ENCODE results near the gene RAD51B.
"Not testable (repeated sequence)": the region's sequence is repeated elsewhere in the genome, so short reads cannot be mapped to it uniquely, and the experiment has no call there.

Gene RAD51B

GRCh38 chr14:67957946-67958345, 138.4 kb downstream of the RAD51B start:
- H3K36me3 ChIP-seq (ENCODE audit: control insufficient read depth, low read depth, low read length), result no peaks in the 10 kb centered on the region

GRCh38 chr14:67961676-67962075, 142.1 kb downstream of the RAD51B start:
- H3K9ac ChIP-seq (ENCODE audit: low read length), result no peak overlapping the region
- H3K27ac ChIP-seq (ENCODE audit: low read length), result no peak overlapping the region
- H3K4me1 ChIP-seq (ENCODE audit: control insufficient read depth, low read depth, low read length), result no peaks in the 10 kb centered on the region
- H3K4me3 ChIP-seq (ENCODE audit: low read length), result no peak overlapping the region
- H3K27me3 ChIP-seq (ENCODE audit: control insufficient read depth, insufficient read depth, low read length), result no peaks in the 10 kb centered on the region
- H3K9me3 ChIP-seq (ENCODE audit: control insufficient read depth, low read depth, low read length), result no peaks in the 10 kb centered on the region
- H3K36me3 ChIP-seq (ENCODE audit: control insufficient read depth, low read depth, low read length), result no peaks in the 10 kb centered on the region

More at GRCh38 chr14:67957946-67958345, 138.4 kb downstream of the RAD51B start:
- no peak overlapping the region for H3K4me3 ChIP-seq (ENCODE audit: low read length)
- H3K9ac ChIP-seq (ENCODE audit: low read length), result no peak overlapping the region
- H3K27me3 ChIP-seq (ENCODE audit: control insufficient read depth, insufficient read depth, low read length), result no peaks in the 10 kb centered on the region
- no peak overlapping the region for H3K27ac ChIP-seq (ENCODE audit: low read length)
- no peaks in the 10 kb centered on the region for H3K9me3 ChIP-seq (ENCODE audit: control insufficient read depth, low read depth, low read length)
- no peaks in the 10 kb centered on the region for H3K4me1 ChIP-seq (ENCODE audit: control insufficient read depth, low read depth, low read length)

DNA sequence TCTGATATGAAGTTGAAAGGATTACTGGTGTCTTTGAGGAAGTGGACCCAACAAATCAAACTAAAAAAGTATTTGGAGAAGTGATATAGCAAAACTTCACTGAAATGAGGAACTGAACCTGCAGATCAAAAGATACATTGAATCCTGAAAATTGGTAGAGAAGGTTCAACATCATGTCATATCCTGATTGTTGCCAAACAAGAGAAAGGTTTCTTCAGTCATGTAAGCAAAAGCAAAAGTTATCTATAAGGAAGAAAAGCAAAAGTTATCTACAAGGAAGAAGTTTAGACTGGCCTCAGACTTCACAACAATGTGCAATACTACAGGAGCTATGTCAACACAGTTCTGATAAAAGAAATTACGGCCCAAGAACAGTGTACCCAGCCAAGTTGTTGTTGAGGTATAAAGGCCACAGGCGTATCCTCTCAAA, 142.7 kb downstream of the RAD51B start:
- Histone ChIP-seq H3K4me1 (ENCODE audit: control insufficient read depth, low read depth, low read length) (no peaks in the 10 kb centered on the region), H3K9ac (ENCODE audit: low read length) (no peak overlapping the region), H3K27ac (ENCODE audit: low read length) (no peak overlapping the region), H3K4me3 (ENCODE audit: low read length) (no peak overlapping the region), H3K27me3 (ENCODE audit: control insufficient read depth, insufficient read depth, low read length) (no peaks in the 10 kb centered on the region), H3K36me3 (ENCODE audit: control insufficient read depth, low read depth, low read length) (no peaks in the 10 kb centered on the region), H3K9me3 (ENCODE audit: control insufficient read depth, low read depth, low read length) (no peaks in the 10 kb centered on the region)

DNA sequence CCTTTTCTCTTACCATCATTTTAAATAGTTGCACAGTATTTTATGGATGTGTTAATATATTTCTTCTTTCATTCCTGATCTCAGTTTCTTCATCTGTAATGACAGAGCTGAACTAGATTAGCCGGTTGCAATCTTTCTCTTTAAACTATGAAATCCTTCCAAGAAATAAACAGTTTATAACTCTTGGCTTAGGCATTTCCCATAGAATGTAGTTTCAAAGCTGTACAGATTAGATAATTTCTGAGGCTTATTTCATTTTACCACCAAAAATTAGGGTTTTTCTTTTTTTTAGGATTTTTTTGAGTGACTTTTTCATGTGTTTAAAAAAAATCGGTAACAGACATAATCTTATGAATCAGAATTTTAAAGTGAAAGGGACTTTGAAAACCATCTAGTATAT, 144.0 kb downstream of the RAD51B start:
- H3K9ac ChIP-seq (ENCODE audit: low read length), result no peak overlapping the region
- no peaks in the 10 kb centered on the region for H3K9me3 ChIP-seq (ENCODE audit: control insufficient read depth, low read depth, low read length)
- no peak overlapping the region for H3K4me3 ChIP-seq (ENCODE audit: low read length)
- H3K27ac ChIP-seq (ENCODE audit: low read length), result no peak overlapping the region
- no peaks in the 10 kb centered on the region for H3K4me1 ChIP-seq (ENCODE audit: control insufficient read depth, low read depth, low read length)
- no peaks in the 10 kb centered on the region for H3K36me3 ChIP-seq (ENCODE audit: control insufficient read depth, low read depth, low read length)
- H3K27me3 ChIP-seq (ENCODE audit: control insufficient read depth, insufficient read depth, low read length), result no peaks in the 10 kb centered on the region

GRCh38 chr14:67963960-67964812, 144.6 kb downstream of the RAD51B start:
- Histone ChIP-seq H3K36me3 (ENCODE audit: control insufficient read depth, low read depth, low read length) (no peaks in the 10 kb centered on the region), H3K4me3 (ENCODE audit: low read length) (no peak overlapping the region), H3K27ac (ENCODE audit: low read length) (no peak overlapping the region), H3K27me3 (ENCODE audit: control insufficient read depth, insufficient read depth, low read length) (no peaks in the 10 kb centered on the region), H3K9me3 (ENCODE audit: control insufficient read depth, low read depth, low read length) (no peaks in the 10 kb centered on the region), H3K9ac (ENCODE audit: low read length) (no peak overlapping the region), H3K4me1 (ENCODE audit: control insufficient read depth, low read depth, low read length) (no peaks in the 10 kb centered on the region)

DNA sequence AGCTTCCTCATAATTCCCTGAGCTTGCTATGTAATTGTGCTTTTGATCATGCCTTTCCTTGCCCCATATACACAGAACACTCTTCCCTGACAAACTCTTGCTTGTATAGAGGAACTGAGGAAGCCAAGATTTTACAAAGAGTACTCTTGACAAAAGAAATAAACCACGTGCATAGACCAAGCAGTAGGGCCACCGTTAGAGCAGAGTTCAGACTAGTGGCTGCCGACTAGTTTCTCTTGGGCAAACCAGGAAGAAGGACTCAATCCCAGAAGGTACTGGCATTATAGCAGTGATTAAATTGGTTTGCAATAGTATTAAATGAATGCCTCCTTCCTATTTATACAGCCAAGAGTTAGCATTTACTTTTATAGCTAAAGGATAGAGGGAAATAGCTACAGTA, 146.1 kb downstream of the RAD51B start:
- Histone ChIP-seq H3K9me3 (ENCODE audit: control insufficient read depth, low read depth, low read length) (no peaks in the 10 kb centered on the region), H3K9ac (ENCODE audit: low read length) (no peak overlapping the region), H3K27me3 (ENCODE audit: control insufficient read depth, insufficient read depth, low read length) (no peaks in the 10 kb centered on the region), H3K36me3 (ENCODE audit: control insufficient read depth, low read depth, low read length) (no peaks in the 10 kb centered on the region), H3K4me3 (ENCODE audit: low read length) (no peak overlapping the region), H3K27ac (ENCODE audit: low read length) (no peak overlapping the region), H3K4me1 (ENCODE audit: control insufficient read depth, low read depth, low read length) (peaks cover 9% of the 10 kb centered on the region)

DNA sequence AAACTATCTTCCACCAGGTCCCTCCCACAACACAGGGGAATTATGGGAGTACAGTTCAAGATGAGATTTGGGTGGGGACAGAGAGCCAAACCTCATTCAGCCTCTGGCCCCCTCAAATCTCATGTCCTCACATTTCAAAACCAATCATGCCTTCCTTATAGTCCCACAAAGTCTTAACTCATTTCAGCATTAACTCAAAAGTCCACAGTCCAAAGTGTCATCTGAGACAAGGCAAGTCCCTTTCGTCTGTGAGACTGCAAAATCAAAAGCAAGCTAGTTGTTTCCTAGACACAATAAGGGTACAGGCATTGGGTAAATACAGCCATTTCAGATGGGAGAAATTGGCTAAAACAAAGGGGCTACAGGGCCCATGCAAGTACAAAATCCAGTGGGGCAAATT, 147.6 kb downstream of the RAD51B start:
- H3K4me3 ChIP-seq (ENCODE audit: low read length), result no peak overlapping the region
- peaks cover 14% of the 10 kb centered on the region for H3K4me1 ChIP-seq (ENCODE audit: control insufficient read depth, low read depth, low read length)
- no peak overlapping the region for H3K27ac ChIP-seq (ENCODE audit: low read length)
- no peak overlapping the region for H3K9ac ChIP-seq (ENCODE audit: low read length)
- no peaks in the 10 kb centered on the region for H3K36me3 ChIP-seq (ENCODE audit: control insufficient read depth, low read depth, low read length)
- no peaks in the 10 kb centered on the region for H3K9me3 ChIP-seq (ENCODE audit: control insufficient read depth, low read depth, low read length)
- no peaks in the 10 kb centered on the region for H3K27me3 ChIP-seq (ENCODE audit: control insufficient read depth, insufficient read depth, low read length)

DNA sequence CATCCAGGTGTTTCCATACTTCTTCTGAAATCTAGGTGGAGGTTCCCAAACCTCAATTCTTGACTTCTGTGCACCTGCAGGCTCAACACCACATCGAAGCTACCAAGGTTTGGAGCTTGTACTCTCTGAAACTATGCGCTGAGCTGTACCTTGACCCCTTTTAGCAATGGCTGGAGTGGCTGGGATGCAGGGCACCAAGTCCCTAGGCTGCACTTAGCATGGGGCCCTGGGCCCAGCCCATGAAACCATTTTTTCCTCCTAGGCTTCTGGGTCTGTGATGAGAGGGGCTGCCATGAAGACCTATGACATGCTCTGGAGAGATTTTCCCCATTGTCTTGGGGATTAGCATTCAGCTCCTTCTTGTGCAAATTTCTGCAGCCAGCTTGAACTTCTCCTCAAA, 148.4 kb downstream of the RAD51B start:
- not testable (repeated sequence) for H3K4me3 ChIP-seq (ENCODE audit: low read length); H3K27ac ChIP-seq (ENCODE audit: low read length); H3K36me3 ChIP-seq (ENCODE audit: control insufficient read depth, low read depth, low read length); H3K9me3 ChIP-seq (ENCODE audit: control insufficient read depth, low read depth, low read length); H3K9ac ChIP-seq (ENCODE audit: low read length); H3K27me3 ChIP-seq (ENCODE audit: control insufficient read depth, insufficient read depth, low read length)
- H3K4me1 ChIP-seq (ENCODE audit: control insufficient read depth, low read depth, low read length), result peaks cover 14% of the 10 kb centered on the region

GRCh38 chr14:67970923-67971322, 151.3 kb downstream of the RAD51B start:
- Histone ChIP-seq H3K36me3 (ENCODE audit: control insufficient read depth, low read depth, low read length) (no peaks in the 10 kb centered on the region), H3K9ac (ENCODE audit: low read length) (peak overlapping the region; percentile 6), H3K4me1 (ENCODE audit: control insufficient read depth, low read depth, low read length) (peaks cover 18% of the 10 kb centered on the region), H3K27ac (ENCODE audit: low read length) (no peak overlapping the region), H3K4me3 (ENCODE audit: low read length) (no peak overlapping the region), H3K9me3 (ENCODE audit: control insufficient read depth, low read depth, low read length) (no peaks in the 10 kb centered on the region), H3K27me3 (ENCODE audit: control insufficient read depth, insufficient read depth, low read length) (peaks cover 3% of the 10 kb centered on the region)

- H3K4me1 ChIP-seq (ENCODE audit: control insufficient read depth, low read depth, low read length), result peaks cover 18% of the 10 kb centered on the region
- H3K27ac ChIP-seq (ENCODE audit: low read length), result no peak overlapping the region
- H3K9me3 ChIP-seq (ENCODE audit: control insufficient read depth, low read depth, low read length), result no peaks in the 10 kb centered on the region
- H3K4me3 ChIP-seq (ENCODE audit: low read length), result no peak overlapping the region
- H3K27me3 ChIP-seq (ENCODE audit: control insufficient read depth, insufficient read depth, low read length), result peaks cover 3% of the 10 kb centered on the region
- H3K9ac ChIP-seq (ENCODE audit: low read length), result no peak overlapping the region
- no peaks in the 10 kb centered on the region for H3K36me3 ChIP-seq (ENCODE audit: control insufficient read depth, low read depth, low read length)
These were observed 152.3 kb downstream of the RAD51B start for GRCh38 chr14:67971627-67972625.

- H3K27me3 ChIP-seq (ENCODE audit: control insufficient read depth, insufficient read depth, low read length), result peaks cover 3% of the 10 kb centered on the region
- no peaks in the 10 kb centered on the region for H3K9me3 ChIP-seq (ENCODE audit: control insufficient read depth, low read depth, low read length)
- no peak overlapping the region for H3K4me3 ChIP-seq (ENCODE audit: low read length)
- no peak overlapping the region for H3K9ac ChIP-seq (ENCODE audit: low read length)
- peaks cover 20% of the 10 kb centered on the region for H3K4me1 ChIP-seq (ENCODE audit: control insufficient read depth, low read depth, low read length)
- H3K36me3 ChIP-seq (ENCODE audit: control insufficient read depth, low read depth, low read length), result no peaks in the 10 kb centered on the region
- H3K27ac ChIP-seq (ENCODE audit: low read length), result no peak overlapping the region
These were observed 153.9 kb downstream of the RAD51B start for GRCh38 chr14:67973436-67973835.

Data from iPS-18a (cell line).